HG03064 (cell line): Measurements from ENCODE around the gene MMP13.
"Not testable (repeated sequence)": the region's sequence is repeated elsewhere in the genome, so short reads cannot be mapped to it uniquely, and the experiment has no call there.

ENCODE experiments used
- ATAC-seq: cut with Tn5 transposase; IDR thresholded peaks from one replicate; pipeline ENCODE4 v1.9.1; 2021; ENCODE audit warnings: low read depth; ENCODE audit not compliant: unreplicated experiment

Gene MMP13

GRCh38 chr11:102955624-102956023, at the start of gene MMP13:
MMP13 (minus strand) TSS chr11:102955732; CDS start chr11:102955705, 27 bp downstream.
- ATAC-seq: no peak

DNA sequence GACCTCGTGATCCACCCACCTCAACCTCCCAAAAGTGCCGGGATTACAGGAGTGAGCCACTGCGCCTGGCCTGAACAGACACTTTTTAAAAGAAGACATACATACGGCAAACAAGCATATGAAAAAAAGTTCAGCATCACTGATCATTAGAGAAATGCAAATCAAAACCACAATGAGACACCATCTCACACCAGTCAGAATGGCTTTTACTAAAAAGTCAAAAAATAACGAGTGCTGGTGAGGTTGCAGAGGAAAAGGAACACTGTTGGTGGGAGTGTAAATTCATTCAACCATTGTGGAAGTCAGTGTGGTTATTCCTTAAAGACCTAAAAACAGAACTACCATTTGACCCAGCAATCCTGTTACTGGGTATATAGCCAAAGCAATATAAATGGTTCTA, 48.7 kb upstream of the MMP13 start:
- not testable (repeated sequence) for ATAC-seq

DNA sequence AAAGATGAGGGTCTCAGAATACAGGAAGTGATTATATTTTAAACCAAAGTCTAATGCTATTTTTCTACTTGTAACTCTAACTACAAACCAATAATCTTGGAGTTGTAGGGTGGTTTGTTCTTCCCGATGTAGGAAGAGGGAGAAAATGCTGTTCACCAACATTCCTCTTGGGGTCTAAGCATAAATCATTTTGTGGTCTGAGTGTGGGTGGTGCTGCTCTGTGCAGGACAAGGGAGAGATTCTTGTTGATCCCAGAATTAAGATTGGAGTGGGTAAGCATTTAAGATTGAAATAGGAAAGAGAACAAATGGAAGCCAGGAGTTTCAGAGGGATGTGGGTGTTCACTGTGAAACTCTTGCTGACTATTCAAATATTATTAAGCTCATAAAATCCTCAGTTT, 38.6 kb upstream of the MMP13 start:
- ATAC-seq: no peak

DNA sequence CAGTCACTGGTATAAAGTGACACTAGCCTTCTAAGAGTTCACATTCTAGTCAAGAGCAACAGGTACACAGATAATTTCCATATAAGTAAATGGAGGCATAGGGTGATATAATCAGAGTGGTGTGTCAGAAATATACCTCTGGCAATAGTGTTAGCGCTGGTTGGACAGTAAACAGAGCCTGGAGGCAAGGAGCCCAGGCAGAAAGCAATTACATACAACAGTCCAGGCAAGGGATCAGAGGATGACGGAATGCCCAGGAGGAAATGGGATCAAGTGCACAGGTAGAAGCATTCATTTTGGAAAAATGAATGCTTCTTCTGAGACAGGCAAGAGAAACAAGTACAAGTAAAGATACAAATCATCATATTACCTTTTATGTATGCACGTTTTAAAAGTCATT, 36.2 kb upstream of the MMP13 start:
- no peak for ATAC-seq

DNA sequence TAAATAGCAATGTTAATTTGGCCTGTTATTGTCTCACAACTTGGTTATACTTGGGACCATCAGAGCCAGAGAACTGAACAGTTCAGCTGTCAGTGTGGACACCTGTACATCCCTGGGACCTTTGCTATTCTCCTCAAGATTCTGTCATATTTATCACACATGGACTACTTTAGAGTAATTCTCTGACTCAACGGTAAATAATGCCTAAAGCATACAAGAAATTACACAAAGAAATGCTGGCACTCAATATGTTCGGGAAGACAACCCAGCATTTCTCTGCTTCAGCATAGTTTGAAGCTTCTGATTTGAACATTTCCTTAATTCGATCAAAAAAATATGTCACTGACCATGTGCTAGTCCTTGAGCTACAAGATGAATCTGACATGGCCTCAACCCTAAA, 34.6 kb upstream of the MMP13 start:
- ATAC-seq: no peak

GRCh38 chr11:102989379-102990047, 34.0 kb upstream of the MMP13 start:
- ATAC-seq: no peak

- ATAC-seq: no peak
Measured at GRCh38 chr11:102986815-102987214, 31.3 kb upstream of the MMP13 start.

- ATAC-seq: no peak
Measured at GRCh38 chr11:102985850-102986249, 30.3 kb upstream of the MMP13 start.

- no peak for ATAC-seq
Measured at GRCh38 chr11:102983486-102983885, 28.0 kb upstream of the MMP13 start.

- ATAC-seq: no peak
Measured at GRCh38 chr11:102981324-102981910, 25.9 kb upstream of the MMP13 start.

- no peak for ATAC-seq
Measured at GRCh38 chr11:102974552-102975280, 19.2 kb upstream of the MMP13 start.

DNA sequence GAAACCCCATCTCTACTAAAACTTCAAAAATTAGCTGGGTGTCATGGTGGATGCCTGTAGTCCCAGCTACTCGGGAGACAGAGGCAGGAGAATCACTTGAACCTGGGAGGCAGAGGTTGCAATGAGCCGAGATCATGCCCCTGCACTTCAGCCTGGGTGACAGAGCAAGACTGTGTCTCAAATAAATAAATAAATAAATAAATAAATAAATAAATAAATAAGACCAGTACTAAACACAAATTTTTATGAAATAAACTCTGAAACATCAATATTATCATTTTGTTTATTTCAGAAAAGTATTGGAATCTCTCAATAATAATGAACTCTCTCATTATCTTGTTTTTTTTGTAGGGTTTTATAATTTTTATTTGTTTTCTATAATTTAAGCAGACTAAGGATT, 18.2 kb upstream of the MMP13 start:
- not testable (repeated sequence) for ATAC-seq

DNA sequence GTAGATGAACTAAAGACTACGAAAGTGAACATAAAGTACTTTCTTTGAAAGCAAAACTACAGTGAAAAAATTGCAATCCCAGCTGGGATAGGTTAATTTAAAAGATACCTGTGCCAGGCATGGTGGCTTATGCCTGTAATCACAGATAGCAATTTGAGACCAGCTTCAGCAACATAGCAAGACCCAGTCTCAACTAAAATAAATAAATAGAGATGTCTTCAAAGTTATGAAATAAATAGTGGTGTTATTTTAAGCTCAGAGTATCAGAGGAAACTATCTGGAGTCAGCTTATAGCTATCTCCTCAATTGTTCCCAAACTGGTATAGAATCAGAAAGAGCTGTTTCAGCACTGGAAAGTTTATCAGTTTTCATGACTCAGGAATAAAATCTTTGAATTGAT, 17.3 kb upstream of the MMP13 start:
- no peak for ATAC-seq

GRCh38 chr11:102971766-102972165, 16.2 kb upstream of the MMP13 start:
- no peak for ATAC-seq

DNA sequence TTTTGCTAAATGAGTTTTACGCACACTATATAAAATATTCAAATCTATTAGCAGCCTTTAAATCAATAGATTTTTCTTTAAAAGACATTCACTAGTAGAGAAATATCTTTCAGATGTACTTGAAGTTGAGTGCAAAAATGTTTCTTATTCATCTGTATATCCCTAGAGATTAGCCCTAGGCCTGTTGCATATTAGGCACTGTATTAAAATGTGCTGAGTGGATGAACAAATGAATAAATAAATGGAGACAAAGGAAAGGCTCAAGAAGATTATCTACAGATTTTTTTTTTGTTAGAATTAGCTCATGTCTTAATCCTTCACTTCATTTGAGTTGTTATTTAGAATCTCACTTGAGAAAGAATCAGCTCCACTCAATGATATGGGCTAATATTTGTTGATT, 12.0 kb upstream of the MMP13 start:
- ATAC-seq: no peak

DNA sequence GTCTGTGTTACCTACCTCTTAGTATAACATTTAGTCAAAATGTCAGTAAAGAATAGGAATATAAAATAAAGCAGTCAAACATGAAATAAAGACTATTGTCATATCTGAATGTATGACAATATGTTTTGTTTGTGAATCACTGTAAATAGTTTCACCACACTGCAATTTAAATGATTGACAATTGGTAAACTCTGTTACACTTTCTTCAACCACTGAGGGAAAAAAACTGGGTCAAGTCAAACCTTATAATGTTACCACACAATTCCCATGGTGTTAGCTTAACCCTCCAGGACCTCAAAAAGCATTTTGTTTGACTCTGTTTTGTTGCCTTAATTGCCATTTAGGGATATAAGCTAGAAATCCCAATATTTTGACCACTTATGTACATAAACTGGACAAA, 10.5 kb upstream of the MMP13 start:
- no peak for ATAC-seq

DNA sequence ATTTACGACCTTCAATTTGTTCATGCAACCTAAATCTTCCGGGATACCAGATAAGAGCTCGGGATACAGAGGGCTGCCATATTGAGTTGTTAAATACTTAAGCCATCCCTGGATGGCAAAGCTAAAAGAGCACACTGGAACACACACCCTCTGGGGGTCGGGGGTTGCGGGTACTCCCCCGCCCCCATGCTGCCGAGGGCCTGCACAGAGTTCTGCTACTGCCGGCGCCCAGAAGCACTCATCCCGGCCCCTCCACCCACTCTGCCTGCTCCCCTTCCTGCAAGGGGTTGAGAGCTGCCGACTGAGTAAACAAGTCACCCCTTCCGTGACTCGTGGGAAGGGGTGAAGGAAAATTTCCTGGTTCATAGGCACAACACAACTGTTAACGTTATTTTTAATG, 9.3 kb upstream of the MMP13 start:
- ATAC-seq: no peak

GRCh38 chr11:102957953-102958352, 2.4 kb upstream of the MMP13 start:
- ATAC-seq: no peak

- ATAC-seq: no peak
Measured at GRCh38 chr11:102950622-102951081, 4.9 kb downstream of the MMP13 start.

DNA sequence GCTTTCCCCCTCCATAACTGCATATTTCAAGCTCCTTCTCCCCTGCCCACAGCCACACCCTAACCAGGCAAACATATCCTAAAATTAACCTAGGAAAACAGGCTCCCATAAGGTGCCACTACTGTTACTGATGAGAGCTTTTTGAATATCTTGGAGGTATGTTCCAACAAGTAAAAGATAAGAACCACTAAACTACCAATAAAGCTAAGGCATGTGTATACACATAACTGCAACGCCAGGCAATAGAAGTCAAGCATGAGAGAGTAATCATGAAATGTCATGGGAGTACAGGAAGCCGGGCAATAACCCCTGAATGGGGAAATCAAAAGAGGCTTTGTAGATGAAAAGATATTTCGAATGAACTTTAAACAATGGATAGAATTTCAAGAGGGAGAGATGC, 9.3 kb downstream of the MMP13 start:
- ATAC-seq: no peak

DNA sequence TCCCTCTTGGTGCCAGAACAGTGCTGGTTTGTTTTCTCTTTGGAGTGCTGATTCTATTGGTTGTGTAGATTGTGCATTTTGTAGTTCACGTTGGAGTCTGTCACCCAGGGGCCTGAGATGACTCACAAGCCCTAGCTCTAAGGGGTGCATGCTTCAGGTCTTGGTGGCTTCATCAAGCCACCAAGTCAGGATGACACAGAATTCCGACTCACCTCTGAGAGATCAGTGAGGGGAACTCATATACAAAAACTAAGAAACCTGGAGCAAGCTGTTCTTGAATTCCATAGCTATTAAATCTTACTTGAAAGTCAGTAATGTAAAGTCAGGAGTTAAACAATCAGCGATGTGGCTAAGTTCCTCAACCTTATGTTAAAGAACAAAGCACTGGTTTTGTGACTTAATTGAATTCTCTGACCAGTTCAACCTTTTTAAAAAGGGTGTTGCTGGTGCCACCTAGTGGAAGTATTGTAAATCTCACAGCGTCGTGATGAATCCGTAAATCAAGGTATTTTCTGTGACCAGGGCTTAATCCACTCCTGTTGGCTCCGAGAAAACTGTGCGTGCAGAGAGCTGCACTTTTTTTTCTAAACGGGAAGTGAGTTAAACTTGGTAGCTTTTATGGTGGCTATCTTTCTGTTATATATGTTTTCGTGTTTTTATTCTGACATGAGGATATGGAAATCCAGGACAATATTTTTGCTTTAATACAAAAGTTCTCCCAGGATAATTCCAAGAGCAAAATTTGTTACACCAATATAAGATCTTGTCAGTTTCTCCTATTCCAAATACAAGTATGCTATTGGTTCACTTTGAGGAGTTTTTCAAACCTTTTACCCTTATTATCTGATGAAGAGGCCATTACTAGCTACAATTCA, 14.6 kb downstream of the MMP13 start:
- peak; percentile 67 for ATAC-seq
